ENCODE results near the gene CBL. TPM values are rescaled to one million over a fixed set of nuclear protein-coding genes. Genes with fewer than 3 reads are reported as not detected.
A peak's percentile ranks its signal among the peaks of the same experiment; 100 is the strongest.

CBL gene
- polyA plus RNA-seq, 3 donors = 7.6 to 24.0 (median 23.1) TPM

DNA sequence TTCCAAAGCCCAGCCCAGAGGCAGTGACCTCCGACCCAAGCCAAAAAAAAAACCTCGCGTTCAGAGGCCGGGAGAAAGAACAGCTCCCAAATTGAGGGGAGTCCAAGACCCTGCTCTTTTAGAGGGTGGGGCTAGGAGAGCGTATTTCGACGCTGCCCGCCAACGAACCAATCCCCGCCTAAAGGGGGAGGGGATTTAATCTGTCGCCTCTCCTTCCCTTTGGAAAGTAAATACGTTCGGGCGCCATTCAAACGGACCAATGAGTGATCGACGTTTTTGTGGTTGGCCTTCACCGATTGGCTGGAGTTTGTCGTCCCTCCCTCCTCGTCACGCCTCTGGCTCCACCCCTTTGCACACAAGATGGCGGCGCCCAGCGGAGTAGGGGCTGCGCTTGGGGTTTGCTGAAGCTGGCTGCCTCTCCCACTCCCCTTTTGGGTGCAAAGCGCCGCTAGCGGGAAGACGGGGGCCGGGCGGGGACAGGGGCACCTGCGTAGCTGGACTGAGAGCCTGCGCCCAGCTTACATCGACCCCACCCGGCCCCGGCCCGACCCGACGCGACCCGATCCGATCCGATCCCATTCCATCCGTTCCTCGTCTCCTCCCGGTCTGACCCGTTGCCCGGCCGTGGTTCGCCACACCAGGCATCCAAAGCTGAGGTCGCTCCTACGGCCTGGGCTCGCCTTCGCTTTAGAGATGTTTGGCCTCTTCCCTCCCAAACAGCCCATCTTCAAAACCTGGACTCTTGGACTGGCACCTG is 128.2 kb downstream of the CBL start, which contains the start of gene RNF26:
Gene RNF26 (plus strand): TSS at position 354 of the 757 bp plus-strand sequence. CDS start 596 bp downstream, outside the sequence.
- under 1% methylated on average over 47 of the region's 54 CpGs for WGBS (ENCODE audit: insufficient coverage)
- peak; percentile 94 to 98 (median 95) for DNase-seq
- Mint-ChIP-seq H3K9me3 (peaks cover 0 to 6% (median 0%) of the 10 kb centered on the region in 7 donors), H3K27ac (peak within 1 kb of the TSS; percentile 97 to 100 (median 98)), H3K4me3 (peak within 1 kb of the TSS; percentile 94 to 100), H3K36me3 (peaks cover 16 to 21% of the 10 kb centered on the region in 2 donors), H3K4me1 (peaks cover 29% of the 10 kb centered on the region), H3K27me3 (ENCODE audit: low read depth in 3 of 3) (peaks cover 17 to 20% (median 17%) of the 10 kb centered on the region in 3 donors)
- TF ChIP-seq, protein P1, sequence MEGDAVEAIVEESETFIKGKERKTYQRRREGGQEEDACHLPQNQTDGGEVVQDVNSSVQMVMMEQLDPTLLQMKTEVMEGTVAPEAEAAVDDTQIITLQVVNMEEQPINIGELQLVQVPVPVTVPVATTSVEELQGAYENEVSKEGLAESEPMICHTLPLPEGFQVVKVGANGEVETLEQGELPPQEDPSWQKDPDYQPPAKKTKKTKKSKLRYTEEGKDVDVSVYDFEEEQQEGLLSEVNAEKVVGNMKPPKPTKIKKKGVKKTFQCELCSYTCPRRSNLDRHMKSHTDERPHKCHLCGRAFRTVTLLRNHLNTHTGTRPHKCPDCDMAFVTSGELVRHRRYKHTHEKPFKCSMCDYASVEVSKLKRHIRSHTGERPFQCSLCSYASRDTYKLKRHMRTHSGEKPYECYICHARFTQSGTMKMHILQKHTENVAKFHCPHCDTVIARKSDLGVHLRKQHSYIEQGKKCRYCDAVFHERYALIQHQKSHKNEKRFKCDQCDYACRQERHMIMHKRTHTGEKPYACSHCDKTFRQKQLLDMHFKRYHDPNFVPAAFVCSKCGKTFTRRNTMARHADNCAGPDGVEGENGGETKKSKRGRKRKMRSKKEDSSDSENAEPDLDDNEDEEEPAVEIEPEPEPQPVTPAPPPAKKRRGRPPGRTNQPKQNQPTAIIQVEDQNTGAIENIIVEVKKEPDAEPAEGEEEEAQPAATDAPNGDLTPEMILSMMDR (IDR thresholded peaks at IDR 0.05) = no peak
- H2AFZ ChIP-seq (ENCODE audit: insufficient read depth, low read depth, low read length, poor library complexity, severe bottlenecking) = peak within 1 kb of the TSS; percentile 94
- peak within 1 kb of the TSS; percentile 84 for H3K4me2 ChIP-seq (replicated peaks; ENCODE audit: extremely low read depth, low read length, poor library complexity, severe bottlenecking)
- H3K9me3 ChIP-seq (replicated peaks in 1 of 2; ENCODE audit: control insufficient read depth in 1 of 2, insufficient read depth in 1 of 2, low read length in 2 of 2) = peaks cover 0 to 8% of the 10 kb centered on the region in 2 donors
- peak within 1 kb of the TSS; percentile 65 to 95 (median 84) for H3K4me3 ChIP-seq (replicated peaks in 1 of 3; ENCODE audit: low read depth in 2 of 3, low read length in 3 of 3)
- H4K20me1 ChIP-seq (ENCODE audit: insufficient read depth, low read length) = peaks cover 11% of the 10 kb centered on the region
- peaks cover 5 to 13% of the 10 kb centered on the region in 2 donors for H3K27me3 ChIP-seq (ENCODE audit: control insufficient read depth in 2 of 2, insufficient read depth in 2 of 2, low read length in 2 of 2)
- peak within 1 kb of the TSS; percentile 25 to 93 for H3K27ac ChIP-seq (ENCODE audit: low read depth in 1 of 2, low read length in 2 of 2)
- peak within 1 kb of the TSS; percentile 89 for H3K9ac ChIP-seq (ENCODE audit: insufficient read depth, low read length, poor library complexity, severe bottlenecking)
- peaks cover 0 to 10% of the 10 kb centered on the region in 2 donors for H3K36me3 ChIP-seq (replicated peaks in 1 of 2; ENCODE audit: control insufficient read depth in 1 of 2, insufficient read depth in 2 of 2, low read length in 2 of 2)
- peaks cover 27% of the 10 kb centered on the region for H3K79me2 ChIP-seq (ENCODE audit: insufficient read depth, low read length)
- peaks cover 15 to 29% of the 10 kb centered on the region in 2 donors for H3K4me1 ChIP-seq (ENCODE audit: control insufficient read depth in 1 of 2, insufficient read depth in 2 of 2, low read length in 2 of 2)
- intact Hi-C loops (cut with micrococcal nuclease) = no loop called here

DNA sequence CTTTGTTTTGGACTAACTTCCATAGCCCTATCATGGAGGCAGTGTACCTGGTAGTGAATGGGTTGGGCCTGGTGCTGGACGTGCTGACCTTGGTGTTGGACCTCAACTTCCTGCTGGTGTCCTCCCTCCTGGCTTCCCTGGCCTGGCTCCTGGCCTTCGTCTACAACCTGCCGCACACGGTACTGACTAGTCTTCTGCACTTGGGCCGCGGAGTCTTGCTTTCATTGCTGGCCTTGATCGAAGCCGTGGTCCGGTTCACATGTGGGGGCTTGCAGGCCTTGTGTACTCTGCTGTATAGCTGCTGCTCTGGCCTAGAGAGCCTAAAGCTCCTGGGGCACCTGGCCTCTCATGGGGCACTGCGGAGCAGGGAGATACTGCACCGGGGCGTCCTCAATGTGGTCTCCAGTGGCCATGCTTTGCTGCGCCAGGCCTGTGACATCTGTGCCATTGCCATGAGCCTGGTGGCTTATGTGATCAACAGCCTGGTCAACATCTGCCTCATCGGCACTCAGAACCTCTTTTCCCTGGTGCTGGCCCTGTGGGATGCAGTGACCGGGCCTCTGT is 129.0 kb downstream of the CBL start:
- Mint-ChIP-seq H3K36me3 (peaks cover 18 to 22% of the 10 kb centered on the region in 2 donors), H3K9me3 (peaks cover 0 to 8% (median 0%) of the 10 kb centered on the region in 7 donors), H3K27ac (peak overlapping the region; percentile 97 to 100 (median 98)), H3K4me3 (peak overlapping the region; percentile 94 to 100), H3K27me3 (ENCODE audit: low read depth in 3 of 3) (peaks cover 18 to 24% (median 21%) of the 10 kb centered on the region in 3 donors), H3K4me1 (peaks cover 31% of the 10 kb centered on the region)
- peak overlapping the region; percentile 94 for H2AFZ ChIP-seq (ENCODE audit: insufficient read depth, low read depth, low read length, poor library complexity, severe bottlenecking)
- intact Hi-C loops (cut with micrococcal nuclease) = no loop called here
- peak overlapping the region in 1 of 2 donors; percentile 93 for H3K27ac ChIP-seq (ENCODE audit: low read depth in 1 of 2, low read length in 2 of 2)
- TF ChIP-seq, protein P1 (IDR thresholded peaks at IDR 0.05) = no peak
- H3K4me3 ChIP-seq (replicated peaks in 1 of 3; ENCODE audit: low read depth in 2 of 3, low read length in 3 of 3) = peak overlapping the region; percentile 65 to 95 (median 84)
- peaks cover 22 to 37% of the 10 kb centered on the region in 2 donors for H3K4me1 ChIP-seq (ENCODE audit: control insufficient read depth in 1 of 2, insufficient read depth in 2 of 2, low read length in 2 of 2)
- 84% methylated on average over 15 of the region's 15 CpGs for WGBS (ENCODE audit: insufficient coverage)
- peaks cover 10 to 19% of the 10 kb centered on the region in 2 donors for H3K27me3 ChIP-seq (ENCODE audit: control insufficient read depth in 2 of 2, insufficient read depth in 2 of 2, low read length in 2 of 2)
- H3K9ac ChIP-seq (ENCODE audit: insufficient read depth, low read length, poor library complexity, severe bottlenecking) = peak overlapping the region; percentile 89
- peaks cover 12% of the 10 kb centered on the region for H4K20me1 ChIP-seq (ENCODE audit: insufficient read depth, low read length)
- H3K79me2 ChIP-seq (ENCODE audit: insufficient read depth, low read length) = peaks cover 27% of the 10 kb centered on the region
- no peak for DNase-seq
- peak overlapping the region; percentile 84 for H3K4me2 ChIP-seq (replicated peaks; ENCODE audit: extremely low read depth, low read length, poor library complexity, severe bottlenecking)
- H3K9me3 ChIP-seq (replicated peaks in 1 of 2; ENCODE audit: control insufficient read depth in 1 of 2, insufficient read depth in 1 of 2, low read length in 2 of 2) = peaks cover 0 to 11% of the 10 kb centered on the region in 2 donors
- H3K36me3 ChIP-seq (replicated peaks in 1 of 2; ENCODE audit: control insufficient read depth in 1 of 2, insufficient read depth in 2 of 2, low read length in 2 of 2) = peaks cover 0 to 10% of the 10 kb centered on the region in 2 donors

Measured in CD14-positive monocyte (primary cell).